GM19240 (cell line): ENCODE measurements around the gene MFAP4.

ENCODE experiments used
- DNase-seq: peaks from one replicate; pipeline ENCODE4 v3.0.0; 2011; ENCODE audit warnings: low spot score; ENCODE audit not compliant: insufficient read length

The MFAP4 gene

DNA sequence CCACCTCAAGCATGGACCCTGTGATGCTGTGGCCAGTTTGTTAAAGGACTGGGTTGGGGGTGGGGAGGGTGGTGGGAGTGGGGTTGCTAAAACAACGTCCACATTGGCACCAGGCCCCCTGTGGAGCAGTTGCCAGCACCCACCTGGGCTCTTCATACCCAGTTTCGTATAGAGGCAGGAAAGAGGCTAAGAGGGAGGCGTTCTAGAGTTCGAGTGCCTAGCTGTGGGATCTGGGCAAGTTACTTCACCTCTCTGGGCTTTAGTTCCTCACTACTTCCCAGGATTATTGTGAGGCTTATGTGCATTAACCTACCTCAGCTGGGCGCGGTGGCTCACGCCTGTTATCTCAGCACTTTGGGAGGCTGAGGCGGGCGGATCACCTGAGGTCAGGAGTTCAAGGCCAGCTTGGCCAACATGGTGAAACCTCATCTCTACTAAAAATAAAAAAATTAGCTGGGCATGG lies 1.4 kb downstream of the MFAP4 start:
- no peak for DNase-seq

DNA sequence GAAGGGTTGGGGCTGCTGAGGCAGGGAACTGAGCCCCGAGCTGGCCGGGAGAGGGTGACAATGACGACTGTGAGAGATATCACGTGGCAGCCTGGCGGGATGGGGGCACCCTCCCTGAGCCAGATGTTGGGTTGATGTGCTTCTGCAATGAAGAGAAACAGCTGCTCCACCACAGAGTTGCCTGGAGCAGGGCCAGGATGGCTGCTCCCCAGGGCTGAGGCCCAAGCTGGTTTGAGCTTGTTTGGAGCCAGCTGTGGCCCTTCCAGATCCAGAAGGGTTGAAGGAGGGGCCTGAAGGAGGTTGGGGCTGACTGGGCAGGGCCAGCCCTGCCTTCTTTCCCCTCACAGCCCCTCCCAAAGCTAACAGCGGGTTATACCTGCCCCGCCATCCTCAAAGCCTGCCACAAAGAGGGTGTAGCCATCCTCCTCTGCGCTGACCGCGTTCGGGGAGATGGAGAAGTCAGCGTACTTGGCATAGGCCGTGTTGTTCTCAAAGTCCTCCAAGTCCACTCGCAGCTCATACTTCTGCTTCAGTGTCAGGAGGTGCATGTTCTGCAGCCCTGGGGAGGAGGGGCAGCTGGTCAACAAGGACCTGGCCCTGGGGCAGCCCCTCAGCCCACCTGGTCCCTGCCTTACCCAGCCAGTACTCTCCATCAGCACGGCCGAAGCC lies 2.1 kb downstream of the MFAP4 start:
- no peak for DNase-seq

DNA sequence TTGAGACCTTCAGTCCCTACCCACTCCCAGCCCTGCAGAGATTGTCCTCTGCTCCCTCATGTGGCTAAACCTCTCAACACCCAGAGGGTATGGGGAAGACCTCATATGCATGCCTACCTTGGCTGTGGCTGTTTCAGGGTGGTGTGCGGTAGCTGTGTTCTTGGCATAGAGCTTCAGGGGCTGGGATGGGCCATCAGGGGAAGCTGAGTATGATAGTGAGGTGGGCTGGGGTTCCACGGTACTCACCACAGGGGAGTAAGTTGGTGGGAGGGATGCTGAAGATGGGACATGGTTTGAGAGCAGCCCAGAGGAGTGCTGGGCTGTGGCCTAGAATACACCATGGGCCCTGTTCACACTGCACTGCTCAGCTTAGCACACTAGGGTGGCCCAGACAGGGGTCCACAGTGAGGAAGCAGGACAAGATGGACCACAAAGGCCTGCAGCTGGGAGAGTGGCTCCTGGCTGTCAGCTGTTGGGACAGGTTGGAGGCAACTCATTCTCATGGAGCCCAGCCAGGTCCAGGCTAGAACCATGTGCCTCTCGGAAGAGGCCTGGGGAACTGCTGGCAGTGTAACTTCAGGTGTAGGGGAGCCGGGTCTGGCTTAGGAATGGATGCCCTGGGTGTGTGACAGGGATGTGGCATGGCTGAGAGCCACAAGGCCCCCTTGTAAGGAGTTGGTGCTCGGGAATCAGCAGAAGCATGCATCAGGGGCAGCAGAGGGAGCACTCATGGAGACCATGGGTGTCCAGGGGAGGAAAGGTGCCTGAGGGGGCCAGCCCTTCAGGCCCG lies 3.1 kb downstream of the MFAP4 start:
- no peak for DNase-seq

DNA sequence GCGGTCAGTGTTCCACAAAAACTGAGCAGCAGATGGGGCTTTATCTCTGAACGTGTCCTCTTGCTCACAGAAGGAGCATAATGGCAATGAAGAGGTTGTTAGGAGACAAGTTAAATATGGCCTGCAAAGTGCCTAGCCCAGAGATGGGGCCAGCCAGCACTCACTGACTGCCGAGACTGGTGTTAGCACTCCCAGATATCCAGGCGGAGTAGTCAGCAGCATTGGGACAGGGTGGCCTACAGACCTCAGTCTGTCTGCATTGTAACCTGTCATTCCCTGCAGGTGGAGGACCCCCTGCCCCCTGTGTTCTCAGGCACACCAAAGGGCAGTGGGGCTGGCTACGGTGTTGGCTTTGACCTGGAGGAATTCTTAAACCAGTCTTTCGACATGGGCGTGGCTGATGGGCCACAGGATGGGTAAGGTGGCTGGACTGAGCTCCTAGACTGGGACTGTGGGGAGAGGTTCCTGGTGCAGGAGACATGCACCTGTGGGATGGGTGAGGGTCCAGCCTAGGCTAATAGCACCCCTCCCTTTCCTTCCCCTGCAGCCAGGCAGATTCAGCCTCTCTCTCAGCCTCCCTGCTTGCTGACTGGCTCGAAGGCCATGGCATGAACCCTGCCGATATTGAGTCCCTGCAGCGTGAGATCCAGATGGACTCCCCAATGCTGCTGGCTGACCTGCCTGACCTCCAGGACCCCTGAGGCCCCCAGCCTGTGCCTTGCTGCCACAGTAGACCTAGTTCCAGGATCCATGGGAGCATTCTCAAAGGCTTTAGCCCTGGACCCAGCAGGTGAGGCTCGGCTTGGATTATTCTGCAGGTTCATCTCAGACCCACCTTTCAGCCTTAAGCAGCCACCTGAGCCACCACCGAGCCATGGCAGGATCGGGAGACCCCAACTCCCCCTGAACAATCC lies 4.2 kb downstream of the MFAP4 start:
- DNase-seq, result no peak

DNA sequence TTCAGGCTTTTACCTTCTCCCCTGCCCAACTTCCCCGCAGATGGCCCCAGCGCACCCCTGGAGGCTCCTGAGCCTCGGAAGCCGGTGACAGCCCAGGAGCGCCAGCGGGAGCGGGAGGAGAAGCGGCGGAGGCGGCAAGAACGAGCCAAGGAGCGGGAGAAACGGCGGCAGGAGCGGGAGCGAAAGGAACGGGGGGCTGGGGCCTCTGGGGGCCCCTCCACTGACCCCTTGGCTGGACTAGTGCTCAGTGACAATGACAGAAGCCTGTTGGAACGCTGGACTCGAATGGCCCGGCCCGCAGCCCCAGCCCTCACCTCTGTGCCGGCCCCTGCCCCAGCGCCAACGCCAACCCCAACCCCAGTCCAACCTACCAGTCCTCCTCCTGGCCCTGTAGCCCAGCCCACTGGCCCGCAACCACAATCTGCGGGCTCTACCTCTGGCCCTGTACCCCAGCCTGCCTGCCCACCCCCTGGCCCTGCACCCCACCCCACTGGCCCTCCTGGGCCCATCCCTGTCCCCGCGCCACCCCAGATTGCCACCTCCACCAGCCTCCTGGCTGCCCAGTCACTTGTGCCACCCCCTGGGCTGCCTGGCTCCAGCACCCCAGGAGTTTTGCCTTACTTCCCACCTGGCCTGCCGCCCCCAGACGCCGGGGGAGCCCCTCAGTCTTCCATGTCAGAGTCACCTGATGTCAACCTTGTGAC lies 5.1 kb downstream of the MFAP4 start:
- no peak for DNase-seq

DNA sequence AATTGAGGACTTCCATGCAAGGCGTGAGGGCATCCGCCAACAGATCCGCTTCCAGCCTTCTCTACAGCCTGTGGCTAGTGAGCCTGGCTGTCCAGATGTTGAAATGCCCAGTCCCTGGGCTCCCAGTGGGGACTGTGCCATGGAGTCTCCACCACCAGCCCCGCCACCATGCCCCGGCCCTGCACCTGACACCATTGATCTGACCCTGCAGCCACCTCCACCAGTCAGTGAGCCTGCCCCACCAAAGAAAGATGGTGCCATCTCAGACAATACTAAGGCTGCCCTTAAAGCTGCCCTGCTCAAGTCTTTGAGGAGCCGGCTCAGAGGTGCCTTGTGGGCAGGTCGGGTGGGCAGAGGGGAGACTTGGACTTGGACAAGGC lies 5.6 kb downstream of the MFAP4 start:
- no peak for DNase-seq

DNA sequence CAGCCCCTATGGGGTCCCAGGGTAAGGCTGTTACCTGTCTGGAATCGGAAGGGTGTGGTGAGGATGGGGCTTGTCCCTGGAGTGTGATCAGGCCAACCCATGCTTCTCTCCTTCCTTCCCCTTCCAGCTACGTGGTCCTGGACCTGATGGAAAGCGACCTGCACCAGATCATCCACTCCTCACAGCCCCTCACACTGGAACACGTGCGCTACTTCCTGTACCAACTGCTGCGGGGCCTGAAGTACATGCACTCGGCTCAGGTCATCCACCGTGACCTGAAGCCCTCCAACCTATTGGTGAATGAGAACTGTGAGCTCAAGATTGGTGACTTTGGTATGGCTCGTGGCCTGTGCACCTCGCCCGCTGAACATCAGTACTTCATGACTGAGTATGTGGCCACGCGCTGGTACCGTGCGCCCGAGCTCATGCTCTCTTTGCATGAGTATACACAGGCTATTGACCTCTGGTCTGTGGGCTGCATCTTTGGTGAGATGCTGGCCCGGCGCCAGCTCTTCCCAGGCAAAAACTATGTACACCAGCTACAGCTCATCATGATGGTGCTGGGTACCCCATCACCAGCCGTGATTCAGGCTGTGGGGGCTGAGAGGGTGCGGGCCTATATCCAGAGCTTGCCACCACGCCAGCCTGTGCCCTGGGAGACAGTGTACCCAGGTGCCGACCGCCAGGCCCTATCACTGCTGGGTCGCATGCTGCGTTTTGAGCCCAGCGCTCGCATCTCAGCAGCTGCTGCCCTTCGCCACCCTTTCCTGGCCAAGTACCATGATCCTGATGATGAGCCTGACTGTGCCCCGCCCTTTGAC lies 6.3 kb downstream of the MFAP4 start:
- no peak for DNase-seq

DNA sequence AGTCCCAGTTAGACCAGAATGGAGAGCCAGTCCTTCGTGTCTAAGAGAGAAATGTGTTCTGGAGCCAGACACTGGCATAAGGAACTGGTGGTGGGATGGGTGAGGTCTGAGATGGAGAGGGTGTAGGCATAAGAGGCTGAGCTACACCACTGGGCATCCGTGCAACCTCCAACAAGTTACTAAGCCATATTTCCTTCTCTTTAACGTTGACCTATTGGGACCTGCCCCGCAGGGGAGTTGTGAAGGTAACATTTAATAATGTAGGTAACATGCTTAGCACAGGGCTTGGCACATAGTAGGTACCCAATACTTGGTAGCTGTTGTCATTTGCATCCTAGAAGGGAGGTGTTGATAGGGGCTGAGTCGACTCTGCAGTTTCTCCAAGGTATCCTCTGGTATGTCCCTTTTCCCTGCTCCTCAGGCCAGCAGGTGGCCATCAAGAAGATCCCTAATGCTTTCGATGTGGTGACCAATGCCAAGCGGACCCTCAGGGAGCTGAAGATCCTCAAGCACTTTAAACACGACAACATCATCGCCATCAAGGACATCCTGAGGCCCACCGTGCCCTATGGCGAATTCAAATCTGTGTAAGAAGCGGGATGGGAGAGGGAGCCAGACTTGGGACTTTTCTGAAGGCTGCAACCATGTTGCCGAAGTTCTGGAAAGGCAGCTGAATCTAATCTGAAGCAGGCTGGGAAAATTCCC lies 7.5 kb downstream of the MFAP4 start:
- DNase-seq, result no peak

DNA sequence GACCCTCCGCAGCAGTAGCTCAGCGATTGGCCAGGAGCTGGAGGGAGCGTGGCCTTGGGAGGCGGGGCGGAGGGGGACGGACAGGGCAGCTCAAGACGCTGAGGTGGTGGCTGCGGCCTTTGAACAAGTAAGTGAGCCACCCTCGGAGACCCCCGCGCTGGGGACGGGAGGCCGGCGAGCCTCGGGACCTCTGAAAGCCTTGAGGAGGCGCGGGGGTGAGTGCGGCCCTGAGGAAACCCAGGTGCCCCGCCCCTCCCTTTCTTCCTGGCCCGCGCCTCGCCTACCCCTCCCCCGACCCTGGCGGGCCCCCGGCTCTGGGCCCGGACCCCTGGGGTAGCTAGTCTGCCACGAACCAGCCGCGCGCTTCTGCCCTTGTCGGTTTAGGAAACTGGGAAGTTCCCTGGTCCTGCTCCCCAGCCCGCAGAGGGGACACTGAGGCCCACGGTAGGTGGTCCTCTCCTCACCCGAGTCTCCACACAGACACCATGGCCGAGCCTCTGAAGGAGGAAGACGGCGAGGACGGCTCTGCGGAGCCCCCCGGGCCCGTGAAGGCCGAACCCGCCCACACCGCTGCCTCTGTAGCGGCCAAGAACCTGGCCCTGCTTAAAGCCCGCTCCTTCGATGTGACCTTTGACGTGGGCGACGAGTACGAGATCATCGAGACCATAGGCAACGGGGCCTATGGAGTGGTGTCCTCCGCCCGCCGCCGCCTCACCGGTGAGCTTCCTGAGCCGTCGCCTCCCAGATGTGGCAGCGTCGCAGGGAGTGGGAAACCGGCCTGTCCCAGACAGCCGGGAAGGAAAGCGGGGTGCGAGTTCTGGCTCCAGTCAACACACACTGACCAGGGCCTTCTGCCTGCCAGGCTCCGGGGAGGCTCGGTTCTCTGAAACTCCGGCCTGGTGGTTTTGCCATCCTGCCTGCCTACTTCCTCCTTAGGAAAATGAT lies 8.3 kb downstream of the MFAP4 start, which contains the start of gene MAPK7:
TSS of gene MAPK7 (plus strand) at position 83 of the 945 bp plus-strand sequence. CDS start at position 486, 403 bp downstream.
- no peak for DNase-seq

DNA sequence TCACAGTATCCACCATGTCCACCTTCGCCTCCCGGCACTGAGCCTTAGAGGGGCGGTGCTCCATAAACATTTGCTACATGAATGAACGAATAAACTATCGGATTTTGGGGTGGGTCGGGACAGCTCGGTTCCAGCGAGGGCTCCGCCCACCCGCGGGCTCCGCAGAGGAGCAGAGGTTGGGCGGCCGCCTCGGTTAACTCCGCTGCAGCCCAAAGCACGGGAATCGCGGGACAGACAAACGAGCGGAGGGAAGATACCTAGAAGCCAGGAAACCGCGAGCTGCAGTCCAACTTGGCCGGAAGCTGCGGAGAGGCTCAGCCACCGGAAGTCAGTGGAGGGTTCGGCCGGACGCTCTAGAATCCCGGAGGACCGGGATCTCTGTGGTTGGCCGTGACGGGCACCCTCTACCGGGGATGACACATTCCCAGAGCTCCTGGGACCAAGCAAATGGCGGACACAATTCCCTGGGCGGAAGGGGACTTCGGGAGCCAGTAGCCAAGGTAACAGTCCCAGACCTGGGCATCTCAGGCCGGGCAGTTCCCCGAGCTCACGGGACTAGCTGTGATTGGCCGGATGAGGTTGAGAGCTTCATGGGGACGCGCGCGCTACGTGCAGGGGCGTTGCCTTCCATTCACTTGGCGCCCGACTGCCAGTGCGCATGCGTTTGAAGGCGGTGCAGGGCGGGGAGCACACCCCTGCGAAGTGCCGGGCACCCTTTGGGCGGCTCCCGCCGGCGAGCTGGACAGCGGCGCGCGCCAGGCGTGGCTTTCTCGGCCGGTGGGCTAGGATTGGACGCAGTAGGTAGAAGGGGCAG lies 9.2 kb downstream of the MFAP4 start:
- peak; percentile 100 for DNase-seq

DNA sequence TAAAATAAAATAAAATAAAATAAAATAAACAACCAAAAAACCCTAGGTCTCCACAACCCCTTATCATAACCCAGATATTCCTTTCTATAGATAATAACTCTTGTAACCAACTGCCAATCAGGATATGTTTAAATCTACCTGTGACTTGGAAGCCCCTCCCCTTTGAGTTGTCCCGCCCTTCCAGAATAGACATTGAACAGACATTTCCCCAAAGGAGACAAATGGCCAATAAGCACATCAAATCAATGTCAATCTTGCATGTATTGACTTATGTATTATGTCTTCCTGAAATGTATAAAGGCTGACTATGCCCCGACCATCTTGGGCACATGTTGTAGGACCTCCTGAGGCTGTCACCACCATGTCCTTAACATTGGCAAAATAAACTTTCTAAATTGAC lies 10.2 kb downstream of the MFAP4 start:
- DNase-seq, result no peak

DNA sequence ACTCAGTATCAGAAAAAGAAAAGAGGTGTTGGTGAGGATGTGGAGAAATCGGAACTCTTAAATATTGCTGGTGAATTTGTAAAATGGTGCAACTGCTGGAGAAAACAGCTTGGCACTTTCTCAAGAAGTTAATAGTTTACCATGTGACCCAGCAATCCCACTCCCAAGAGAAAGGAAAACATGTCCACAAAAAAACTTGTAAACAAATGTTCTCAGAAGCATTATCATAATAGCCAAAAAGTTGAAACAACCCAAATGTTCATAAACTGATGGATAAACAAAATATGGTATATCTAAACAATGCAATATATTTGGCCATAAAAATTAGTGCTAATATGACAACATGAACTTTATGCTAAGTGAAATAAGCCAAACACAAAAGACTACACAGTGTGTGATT lies 11.3 kb downstream of the MFAP4 start:
- no peak for DNase-seq

DNA sequence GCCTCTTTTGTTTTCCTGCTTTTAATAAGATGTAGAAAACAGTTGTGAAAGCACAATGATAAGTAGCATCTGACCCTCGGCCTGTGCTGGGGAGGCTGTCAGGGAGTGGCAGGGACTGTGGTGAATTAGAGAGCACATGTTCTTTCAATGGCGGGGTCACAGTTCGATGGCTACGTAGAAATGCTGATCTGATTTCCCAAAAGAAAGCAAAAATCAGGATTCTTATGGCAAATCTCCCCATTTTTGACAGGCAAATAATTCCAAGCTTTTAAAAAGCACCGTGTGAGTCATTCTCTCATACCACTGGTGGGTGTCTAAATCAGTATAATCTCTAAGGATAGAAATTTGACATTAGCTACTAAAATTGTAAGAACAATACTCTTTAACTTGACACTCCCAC lies 12.9 kb downstream of the MFAP4 start:
- no peak for DNase-seq

DNA sequence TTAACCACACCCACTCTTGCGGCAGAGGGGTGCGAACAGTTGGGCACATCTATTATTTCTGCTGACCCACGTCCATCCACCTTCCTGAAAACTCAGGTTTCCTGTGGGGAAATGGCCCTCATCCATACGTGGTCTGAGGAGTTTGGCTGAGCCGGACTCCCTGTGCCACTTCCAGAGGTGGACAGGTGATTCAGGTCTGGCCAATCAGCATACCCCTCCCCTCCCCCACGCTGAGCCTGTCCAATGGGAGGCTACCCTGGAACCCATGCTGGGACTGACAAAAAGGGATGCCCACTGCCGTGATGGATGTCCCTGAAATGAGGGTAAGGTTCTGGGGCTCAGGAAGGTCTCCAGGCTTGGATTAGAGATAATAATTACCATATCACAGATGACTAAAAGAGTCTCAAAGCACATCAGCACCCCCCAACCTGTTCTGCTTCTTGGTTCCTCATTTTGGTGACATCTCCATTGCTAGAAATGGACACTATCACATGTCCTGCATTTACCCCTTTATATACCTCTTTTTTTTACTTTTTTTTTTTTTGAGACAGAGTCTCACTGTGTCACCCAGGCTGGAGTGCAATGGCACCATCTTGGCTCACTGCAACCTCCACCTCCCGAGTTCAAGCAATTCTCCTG lies 14.0 kb downstream of the MFAP4 start:
- DNase-seq, result no peak

DNA sequence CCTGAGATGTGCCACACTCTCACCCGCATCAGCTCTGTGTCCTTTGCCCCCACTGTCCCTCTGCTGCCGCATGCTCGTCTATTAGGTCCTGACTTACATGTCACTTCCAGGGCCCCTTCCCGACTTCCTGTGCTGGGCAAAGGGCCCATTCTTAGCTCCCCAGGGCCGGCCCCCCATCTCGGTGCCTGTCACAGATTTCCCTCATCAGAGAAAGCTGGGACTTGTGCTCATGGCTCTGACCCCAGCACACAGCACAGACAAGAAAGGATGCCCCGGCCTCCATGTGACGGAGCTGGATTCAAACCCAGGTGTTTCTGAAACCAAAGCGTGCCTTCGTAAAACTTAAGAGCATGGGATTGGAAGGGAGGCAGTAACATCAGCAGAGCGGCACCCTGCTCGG lies 14.6 kb downstream of the MFAP4 start:
- DNase-seq, result no peak

DNA sequence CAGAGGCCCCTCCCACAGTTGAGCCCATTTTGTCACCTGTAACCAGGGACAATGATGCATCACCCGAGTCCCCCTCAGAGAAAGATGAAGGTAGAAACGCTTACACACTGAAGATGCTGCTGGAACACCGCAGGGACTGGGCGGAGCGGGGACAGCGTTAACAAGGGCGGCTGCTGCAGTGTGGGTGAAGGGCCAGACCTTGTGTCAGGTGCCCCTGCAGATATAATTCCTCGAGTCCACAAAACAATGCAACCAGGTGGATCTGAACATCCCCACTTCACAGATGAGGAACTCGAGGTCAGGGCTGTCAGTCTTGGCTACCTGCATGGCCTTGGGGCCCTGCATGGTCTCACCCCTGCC lies 15.0 kb downstream of the MFAP4 start:
- DNase-seq, result no peak

DNA sequence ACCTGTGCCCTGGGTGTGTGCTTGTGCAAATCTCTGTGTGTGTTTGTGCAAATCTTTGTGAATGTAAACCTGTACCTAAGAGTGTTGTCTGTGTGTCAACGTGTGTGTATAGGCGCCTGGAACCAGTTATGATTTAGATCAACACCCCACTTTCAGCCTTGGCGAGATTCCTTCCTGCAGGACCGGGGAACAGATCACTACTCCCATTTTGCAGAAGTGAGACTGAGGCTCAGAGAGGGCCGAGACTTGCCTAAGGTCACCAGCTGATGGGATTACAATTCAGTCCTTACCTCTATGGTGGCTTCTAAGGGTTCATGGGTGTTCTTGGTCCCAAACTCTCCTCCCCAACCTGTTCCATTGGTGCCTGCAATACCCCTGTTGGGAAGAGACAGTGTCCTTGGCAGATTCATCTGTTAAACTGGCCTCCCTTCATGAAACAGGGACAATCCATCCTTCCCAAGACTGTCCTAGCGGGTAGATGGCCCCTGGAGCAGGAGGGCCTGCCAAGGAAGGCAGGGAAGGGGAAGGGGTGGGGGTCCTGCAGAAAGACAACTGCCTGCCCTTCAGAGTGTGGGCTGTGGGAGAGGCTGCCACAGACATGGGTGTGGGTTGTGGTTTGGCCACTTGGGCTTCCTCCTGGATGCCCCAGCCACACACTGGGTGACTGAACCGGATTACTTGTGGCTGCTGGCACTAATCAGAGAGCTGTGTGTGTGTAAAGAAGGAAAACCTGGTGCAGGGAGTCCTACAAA lies 15.6 kb downstream of the MFAP4 start:
- DNase-seq, result no peak
